SU-DHL-6 (cell line): Measurements from ENCODE around the gene THAP11.

Source experiments
- H2AFZ ChIP-seq: fragments of 200-600 bp; sonication (generic); 2 replicates; pipeline ENCODE4 v1.6.1; 2014; ENCODE audit warnings: low read depth, mild to moderate bottlenecking, moderate library complexity, mixed read lengths, antibody characterized with exemption, low read length; ENCODE audit not compliant: severe bottlenecking
- H3F3A ChIP-seq: fragments of 200-600 bp; shearing (Covaris generic); 2 replicates; pipeline ENCODE4 v1.6.0; 2016; ENCODE audit warnings: antibody characterized with exemption, mild to moderate bottlenecking; ENCODE audit not compliant: insufficient read depth
- H3K27ac ChIP-seq: fragments of 200-600 bp; sonication (generic); 2 replicates; pipeline ENCODE4 v1.5.1; 2016; ENCODE audit warnings: low read depth, mild to moderate bottlenecking, low read length, moderate library complexity, mixed read lengths
- H3K27me3 ChIP-seq: fragments of 200-600 bp; sonication (generic), shearing (Covaris generic); 2 replicates; pipeline ENCODE4 v1.6.0; 2014; ENCODE audit warnings: mild to moderate bottlenecking, low read length
- H3K36me3 ChIP-seq: fragments of 200-600 bp; sonication (generic); 2 replicates; pipeline ENCODE4 v1.6.1; 2014; ENCODE audit warnings: mild to moderate bottlenecking, low read length, mixed read lengths
- H3K4me2 ChIP-seq: fragments of 300-600, 200-600 bp; shearing (Covaris generic), sonication (generic); 2 replicates; pipeline ENCODE4 v1.6.0; 2014; ENCODE audit warnings: low read length, low read depth, mild to moderate bottlenecking; ENCODE audit not compliant: poor library complexity, severe bottlenecking
- H3K4me3 ChIP-seq: fragments of 200-600 bp; sonication (generic); 2 replicates; pipeline ENCODE4 v1.5.1; 2014; ENCODE audit warnings: antibody characterized with exemption, low read length, mild to moderate bottlenecking, mixed read lengths; ENCODE audit not compliant: insufficient read depth, poor library complexity, severe bottlenecking
- H3K79me2 ChIP-seq: fragments of 200-600 bp; sonication (generic); 2 replicates; pipeline ENCODE4 v1.6.1; 2014; ENCODE audit warnings: mild to moderate bottlenecking, low read length, moderate library complexity; ENCODE audit not compliant: insufficient read depth
- H3K9ac ChIP-seq: fragments of 200-600 bp; sonication (generic); 2 replicates; pipeline ENCODE4 v1.7.0; 2014; ENCODE audit warnings: mild to moderate bottlenecking, low read length
- H3K9me2 ChIP-seq: fragments of 200-600 bp; sonication (generic); replicated peaks from 2 replicates; pipeline ENCODE4 v1.6.1; 2014; ENCODE audit warnings: low read length; ENCODE audit not compliant: insufficient read depth
- H3K9me3 ChIP-seq: fragments of 200-600 bp; sonication (generic); 2 replicates; pipeline ENCODE4 v1.6.1; 2014; ENCODE audit warnings: low read length, mixed read lengths; ENCODE audit not compliant: insufficient read depth
- H4K20me1 ChIP-seq: fragments of 200-600 bp; sonication (generic); 2 replicates; pipeline ENCODE4 v1.6.1; 2014; ENCODE audit warnings: low read depth, mild to moderate bottlenecking, antibody characterized with exemption, low read length, moderate library complexity, mixed read lengths
- CTCF ChIP-seq: fragments of 200-600 bp; sonication (generic); IDR thresholded peaks from one replicate; pipeline ENCODE4 v1.5.1; 2017; ENCODE audit warnings: antibody characterized with exemption, mild to moderate bottlenecking, low read length, moderate library complexity; ENCODE audit not compliant: insufficient read depth, poor library complexity, severe bottlenecking
- EZH2phosphoT487 ChIP-seq: fragments of 200-600 bp; sonication (generic), shearing (Covaris generic); conservative IDR thresholded peaks from 2 replicates; pipeline ENCODE4 v1.6.1; 2018; ENCODE audit warnings: mild to moderate bottlenecking, antibody characterized with exemption, low read length, moderate library complexity, mixed read lengths

The THAP11 gene

GRCh38 chr16:67865318-67865717 lies 23.2 kb downstream of the THAP11 start:
- no peak overlapping the region for H2AFZ ChIP-seq
- peaks cover 43% of the 10 kb centered on the region for H3K79me2 ChIP-seq
- no peak overlapping the region for H3K27ac ChIP-seq
- H3K9me2 ChIP-seq: no peaks in the 10 kb centered on the region
- H3K9me3 ChIP-seq: no peaks in the 10 kb centered on the region
- H3K4me2 ChIP-seq: no peak overlapping the region
- H3F3A ChIP-seq: 0 out of 2 replicates have a peak, but pooled peaks cover 5% of the 10 kb centered on the region
- no peaks in the 10 kb centered on the region for H4K20me1 ChIP-seq
- TF ChIP-seq CTCF (no peak), EZH2phosphoT487 (no peak)
- no peaks in the 10 kb centered on the region for H3K36me3 ChIP-seq
- no peak overlapping the region for H3K9ac ChIP-seq
- no peaks in the 10 kb centered on the region for H3K27me3 ChIP-seq
- no peak overlapping the region for H3K4me3 ChIP-seq

GRCh38 chr16:67868290-67868689 lies 26.2 kb downstream of the THAP11 start:
- H4K20me1 ChIP-seq: no peaks in the 10 kb centered on the region
- H3F3A ChIP-seq: peaks cover 21% of the 10 kb centered on the region
- no peaks in the 10 kb centered on the region for H3K9me3 ChIP-seq
- H3K27me3 ChIP-seq: no peaks in the 10 kb centered on the region
- no peak overlapping the region for H3K9ac ChIP-seq
- no peak overlapping the region for H2AFZ ChIP-seq
- H3K9me2 ChIP-seq: no peaks in the 10 kb centered on the region
- H3K4me2 ChIP-seq: no peak overlapping the region
- H3K27ac ChIP-seq: no peak overlapping the region
- TF ChIP-seq CTCF (no peak), EZH2phosphoT487 (no peak)
- H3K36me3 ChIP-seq: no peaks in the 10 kb centered on the region
- no peak overlapping the region for H3K4me3 ChIP-seq
- peaks cover 18% of the 10 kb centered on the region for H3K79me2 ChIP-seq

GRCh38 chr16:67869653-67870052 lies 27.5 kb downstream of the THAP11 start:
- Histone ChIP-seq H4K20me1 (no peaks in the 10 kb centered on the region), H3K9me2 (no peaks in the 10 kb centered on the region), H3K27ac (no peak overlapping the region), H2AFZ (no peak overlapping the region), H3K4me2 (no peak overlapping the region), H3F3A (peaks cover 21% of the 10 kb centered on the region), H3K4me3 (no peak overlapping the region), H3K36me3 (no peaks in the 10 kb centered on the region), H3K9ac (no peak overlapping the region), H3K79me2 (peaks cover 20% of the 10 kb centered on the region), H3K27me3 (no peaks in the 10 kb centered on the region), H3K9me3 (no peaks in the 10 kb centered on the region)
- TF ChIP-seq CTCF (no peak), EZH2phosphoT487 (no peak)

GRCh38 chr16:67871256-67871655 lies 29.1 kb downstream of the THAP11 start:
- Histone ChIP-seq H3K4me3 (no peak overlapping the region), H3K27me3 (no peaks in the 10 kb centered on the region), H4K20me1 (no peaks in the 10 kb centered on the region), H2AFZ (no peak overlapping the region), H3K9me2 (no peaks in the 10 kb centered on the region), H3K9me3 (no peaks in the 10 kb centered on the region), H3K27ac (no peak overlapping the region), H3K79me2 (peaks cover 33% of the 10 kb centered on the region), H3K4me2 (no peak overlapping the region), H3K36me3 (no peaks in the 10 kb centered on the region), H3F3A (peaks cover 21% of the 10 kb centered on the region), H3K9ac (no peak overlapping the region)
- TF ChIP-seq CTCF (no peak), EZH2phosphoT487 (no peak)
